B cell (primary cell): ENCODE measurements around the gene GNAL. TPM values are rescaled to one million over a fixed set of nuclear protein-coding genes. Genes with fewer than 3 reads are reported as not detected.

Source experiments
- ATAC-seq: fragments of 200-7000 bp; cut with Tn5 transposase; one replicate; pipeline ENCODE4 v1.10.0; 2021; ENCODE audit warnings: low read depth, mild to moderate bottlenecking, moderate number of reproducible peaks, moderate library complexity
- CTCF ChIA-PET: fragments of 350-600 bp; sonication (Branson Sonifier 250); formaldehyde crosslinking; loops from one replicate; lab custom pipeline; 2021; ENCODE audit warnings: antibody characterized with exemption, inconsistent platforms; lab: Charles Lee
- POLR2A ChIA-PET: fragments of 350-600 bp; sonication (Branson Sonifier 250); formaldehyde crosslinking; loops from one replicate; lab custom pipeline; 2021; ENCODE audit warnings: antibody characterized with exemption; lab: Charles Lee
- DNase-seq: peaks from one replicate; pipeline ENCODE4 v3.0.0; 2013
- H2AFZ ChIP-seq: 2 replicates; pipeline ENCODE4 v1.6.1; 2012; ENCODE audit warnings: mild to moderate bottlenecking, low read depth, low read length; ENCODE audit not compliant: insufficient read depth, poor library complexity, severe bottlenecking
- H3K27ac ChIP-seq, 2 donors: 1 replicate in 1 of 2; 2 replicates in 1 of 2; pipeline ENCODE4 v1.5.1; 2012 to 2013; ENCODE audit warnings: low read length in 2 of 2, mild to moderate bottlenecking in 2 of 2, moderate library complexity in 1 of 2
- H3K27me3 ChIP-seq, 4 experiments: fragments of 200-600 bp in 1 of 4; sonication (generic) in 1 of 4; replicated peaks in 1 of 4; 1 replicate in 2 of 4; 2 replicates in 2 of 4; pipeline versions ENCODE4 v1.6.1 to v1.7.0; 2013 to 2016; ENCODE audit warnings: low read length in 3 of 4, mild to moderate bottlenecking in 2 of 4, mixed read lengths in 1 of 4, moderate library complexity in 1 of 4; ENCODE audit not compliant: insufficient read depth in 4 of 4, control insufficient read depth in 3 of 4; ENCODE audit errors: control extremely low read depth in 1 of 4
- H3K36me3 ChIP-seq, 2 experiments: replicated peaks in 1 of 2; 1 replicate in 1 of 2; 2 replicates in 1 of 2; pipeline versions ENCODE4 v1.6.1 to v1.7.1; 2013; ENCODE audit warnings: low read length in 1 of 2; ENCODE audit not compliant: insufficient read depth in 2 of 2, control insufficient read depth in 1 of 2; ENCODE audit errors: control extremely low read depth in 1 of 2, extremely low read depth in 1 of 2
- H3K4me1 ChIP-seq, 2 donors: fragments of 200-600 bp in 1 of 2; sonication (generic) in 1 of 2; 1 replicate in 1 of 2; 2 replicates in 1 of 2; pipeline versions ENCODE4 v1.5.1 to v1.6.1; 2013 to 2017; ENCODE audit warnings: low read length in 2 of 2; ENCODE audit not compliant: control insufficient read depth in 2 of 2, insufficient read depth in 2 of 2
- H3K4me2 ChIP-seq: replicated peaks from 2 replicates; pipeline ENCODE3; 2012; ENCODE audit warnings: mild to moderate bottlenecking, low read depth, low read length; ENCODE audit not compliant: poor library complexity, severe bottlenecking
- H3K4me3 ChIP-seq, 5 experiments: fragments of 200-600 bp in 1 of 5; sonication (generic) in 1 of 5; 1 replicate in 3 of 5; 2 replicates in 2 of 5; pipeline versions ENCODE4 v1.5.1 to v1.7.0; 2011 to 2016; ENCODE audit warnings: low read length in 4 of 5, mild to moderate bottlenecking in 4 of 5, low read depth in 2 of 5, control low read depth in 1 of 5, moderate library complexity in 1 of 5; ENCODE audit not compliant: insufficient read depth in 1 of 5; ENCODE audit errors: control extremely low read depth in 1 of 5, extremely low read depth in 1 of 5
- H3K79me2 ChIP-seq: fragments of 200-600 bp; sonication (generic); one replicate; pipeline ENCODE4 v1.6.0; 2016; ENCODE audit warnings: low read length; ENCODE audit not compliant: control insufficient read depth, insufficient read depth
- H3K9ac ChIP-seq: fragments of 200-600 bp; sonication (generic); 2 replicates; pipeline ENCODE4 v1.6.1; 2017; ENCODE audit warnings: mild to moderate bottlenecking, low read length, moderate library complexity
- H3K9me3 ChIP-seq, 3 donors: one replicate each; pipeline versions ENCODE4 v1.6.1 to v1.7.1; 2013; ENCODE audit warnings: low read length in 2 of 3; ENCODE audit not compliant: control insufficient read depth in 2 of 3, insufficient read depth in 1 of 3; ENCODE audit errors: control extremely low read depth in 1 of 3
- H4K20me1 ChIP-seq: 2 replicates; pipeline ENCODE4 v1.6.0; 2012; ENCODE audit warnings: mild to moderate bottlenecking, low read length; ENCODE audit not compliant: insufficient read depth, control insufficient read depth, poor library complexity, severe bottlenecking
- H3K27ac Mint-ChIP-seq: one replicate; pipeline ENCODE4 v1.8.0; 2021; ENCODE audit warnings: mixed read lengths
- H3K27me3 Mint-ChIP-seq: one replicate; pipeline ENCODE4 v1.8.0; 2021; ENCODE audit warnings: mixed read lengths
- H3K4me1 Mint-ChIP-seq: one replicate; pipeline ENCODE4 v1.8.0; 2021; ENCODE audit warnings: mixed read lengths
- H3K4me3 Mint-ChIP-seq: one replicate; pipeline ENCODE4 v1.8.0; 2021; ENCODE audit warnings: mixed read lengths
- H3K9me3 Mint-ChIP-seq: one replicate; pipeline ENCODE4 v1.8.0; 2022; ENCODE audit warnings: mixed read lengths; ENCODE audit not compliant: insufficient read depth
- EZH2 ChIP-seq: IDR thresholded peaks from 2 replicates; pipeline ENCODE4 v1.6.1; 2012; ENCODE audit warnings: borderline replicate concordance, low read depth, mild to moderate bottlenecking, moderate library complexity, low read length; ENCODE audit not compliant: insufficient read depth, poor library complexity, severe bottlenecking
- WGBS: methylation state at CpG from one replicate; pipeline ENCODE4 v1.1.5; 2013; ENCODE audit warnings: missing lambda C conversion rate; ENCODE audit not compliant: insufficient coverage; 5-methylcytosine and 5-hydroxymethylcytosine counted together
- intact Hi-C: fragments of 100-400 bp; cut with micrococcal nuclease; formaldehyde crosslinking; loops from one replicate; pipeline ENCODE4 v1.10.0; 2022
- polyA plus RNA-seq: library from polyadenylated mRNA; depleted of rRNA; stranded (reverse); fragments of >200 nt; gene quantifications from 2 replicates; pipeline ENCODE4 v1.2.3, GENCODE V29; 2012
- total RNA-seq, 2 donors: library from RNA; stranded (reverse); fragments of 120-200 nt in 1 of 2; gene quantifications; 1 replicate in 1 of 2; 2 replicates in 1 of 2; pipeline versions ENCODE4 v1.2.3 to v1.2.4, GENCODE V29; 2013 to 2022
- TF ChIP-seq, protein P1 (sequence below): fragments of 200-600 bp; IDR thresholded peaks from one replicate; pipeline ENCODE4 v1.8.0; 2022; ENCODE audit warnings: antibody characterized with exemption, mild to moderate bottlenecking

Gene GNAL
- total and polyA plus RNA-seq, 2 donors (not counting 1 experiment from before 2014, with no cell fraction given), result 0.01 to 0.12 TPM

DNA sequence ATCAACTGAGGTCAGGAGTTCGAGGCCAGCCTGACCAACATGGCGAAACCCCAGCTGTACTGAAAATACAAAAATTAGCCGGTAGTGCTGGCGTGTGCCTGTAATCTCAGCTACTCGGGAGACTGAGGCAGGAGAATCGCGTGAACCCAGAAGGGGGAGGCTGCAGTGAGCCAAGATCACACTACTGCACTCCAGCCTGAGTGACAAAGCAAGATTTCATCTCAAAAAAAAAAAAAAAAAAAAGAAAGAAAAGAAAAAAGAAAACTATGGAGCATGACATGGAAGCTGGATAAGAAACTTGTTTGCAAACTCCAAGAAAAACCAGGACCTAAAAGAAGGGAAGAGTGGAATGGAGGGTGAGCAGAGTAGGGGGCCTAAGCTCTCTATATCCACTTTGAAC lies 160.2 kb downstream of the GNAL start:
- Mint-ChIP-seq H3K27me3 (no peaks in the 10 kb centered on the region), H3K27ac (no peak overlapping the region), H3K4me1 (peaks cover 31% of the 10 kb centered on the region), H3K9me3 (no peaks in the 10 kb centered on the region), H3K4me3 (peak overlapping the region; percentile 50)
- H3K4me3 ChIP-seq, result peak overlapping the region in 1 of 5 experiments; percentile 98
- H2AFZ ChIP-seq, result no peak overlapping the region
- H4K20me1 ChIP-seq, result peaks cover 20% of the 10 kb centered on the region
- TF ChIP-seq, protein P1, sequence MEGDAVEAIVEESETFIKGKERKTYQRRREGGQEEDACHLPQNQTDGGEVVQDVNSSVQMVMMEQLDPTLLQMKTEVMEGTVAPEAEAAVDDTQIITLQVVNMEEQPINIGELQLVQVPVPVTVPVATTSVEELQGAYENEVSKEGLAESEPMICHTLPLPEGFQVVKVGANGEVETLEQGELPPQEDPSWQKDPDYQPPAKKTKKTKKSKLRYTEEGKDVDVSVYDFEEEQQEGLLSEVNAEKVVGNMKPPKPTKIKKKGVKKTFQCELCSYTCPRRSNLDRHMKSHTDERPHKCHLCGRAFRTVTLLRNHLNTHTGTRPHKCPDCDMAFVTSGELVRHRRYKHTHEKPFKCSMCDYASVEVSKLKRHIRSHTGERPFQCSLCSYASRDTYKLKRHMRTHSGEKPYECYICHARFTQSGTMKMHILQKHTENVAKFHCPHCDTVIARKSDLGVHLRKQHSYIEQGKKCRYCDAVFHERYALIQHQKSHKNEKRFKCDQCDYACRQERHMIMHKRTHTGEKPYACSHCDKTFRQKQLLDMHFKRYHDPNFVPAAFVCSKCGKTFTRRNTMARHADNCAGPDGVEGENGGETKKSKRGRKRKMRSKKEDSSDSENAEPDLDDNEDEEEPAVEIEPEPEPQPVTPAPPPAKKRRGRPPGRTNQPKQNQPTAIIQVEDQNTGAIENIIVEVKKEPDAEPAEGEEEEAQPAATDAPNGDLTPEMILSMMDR, result no peak
- no peak for TF ChIP-seq EZH2
- ChIA-PET POLR2A (interaction anchor here (0.7 kb wide), 1 partner anchor 1202 kb away, joined by 5 read pairs; no protein-coding TSS in a partner anchor), CTCF (interaction anchor here (0.6 to 4.0 kb wide), 5 partner anchors 13 to 190 kb away, joined by 4 to 20 read pairs (median 7); no protein-coding TSS in a partner anchor)
- no peak overlapping the region for H3K9ac ChIP-seq
- intact Hi-C loops, result no loop called here
- H3K36me3 ChIP-seq, result peaks cover 0 to 6% of the 10 kb centered on the region in 2 experiments
- no peak for DNase-seq
- peaks cover 0 to 2% (median 0%) of the 10 kb centered on the region in 4 experiments for H3K27me3 ChIP-seq
- H3K9me3 ChIP-seq, result no peaks in the 10 kb centered on the region
- H3K4me2 ChIP-seq, result no peak overlapping the region
- 95% methylated on average over 5 of the region's 7 CpGs for WGBS
- ATAC-seq, result no peak
- H3K79me2 ChIP-seq, result peaks cover 25% of the 10 kb centered on the region
- no peak overlapping the region for H3K27ac ChIP-seq
- H3K4me1 ChIP-seq, result peaks cover 28 to 31% of the 10 kb centered on the region in 2 donors
